Sigmoid colon (tissue), 7 donors: Measurements from ENCODE around the gene SRSF4. TPM values are rescaled to one million over a fixed set of nuclear protein-coding genes. Genes with fewer than 3 reads are reported as not detected.

Experiments used
- DNase-seq: peaks from one replicate; pipeline ENCODE4 v3.0.0-alpha.2; 2019
- H3K27ac ChIP-seq, 4 donors: fragments of 200-600 bp; sonication (generic); one replicate each; pipeline ENCODE4 v1.5.1; 2016 to 2019; ENCODE audit warnings: mild to moderate bottlenecking in 1 of 4
- H3K27me3 ChIP-seq, 3 donors: fragments of 200-600 bp; sonication (generic); one replicate each; pipeline ENCODE4 v1.5.1; 2019; ENCODE audit warnings: mild to moderate bottlenecking in 1 of 3
- H3K36me3 ChIP-seq, 4 donors: fragments of 200-600 bp; sonication (generic); one replicate each; pipeline ENCODE4 v1.5.1; 2016 to 2019
- H3K4me1 ChIP-seq, 4 donors: fragments of 200-600 bp; sonication (generic); one replicate each; pipeline ENCODE4 v1.5.1; 2017 to 2019
- H3K4me3 ChIP-seq, 4 donors: fragments of 200-600 bp; sonication (generic); one replicate each; pipeline ENCODE4 v1.5.1; 2017 to 2019; ENCODE audit warnings: mild to moderate bottlenecking in 2 of 4, moderate library complexity in 1 of 4
- H3K9me3 ChIP-seq, 4 donors: fragments of 200-600 bp in 3 of 4; sonication (generic) in 3 of 4; one replicate each; pipeline versions ENCODE4 v1.5.1 to v1.6.1; 2013 to 2019
- EP300 ChIP-seq, 4 donors: sonication (generic); formaldehyde crosslinking; IDR thresholded peaks; one replicate each; pipeline ENCODE4 v1.6.1; 2017; ENCODE audit warnings: antibody characterized with exemption in 4 of 4
- POLR2A ChIP-seq, 2 donors: fragments of 450-650 bp; IDR thresholded peaks; one replicate each; pipeline ENCODE4 v1.6.1; 2016; ENCODE audit warnings: antibody characterized with exemption in 2 of 2, mild to moderate bottlenecking in 2 of 2, moderate library complexity in 2 of 2
- POLR2AphosphoS5 ChIP-seq, 4 donors: sonication (generic); formaldehyde crosslinking; IDR thresholded peaks; one replicate each; pipeline ENCODE4 v1.6.1; 2017; ENCODE audit warnings: antibody characterized with exemption in 4 of 4
- WGBS, 2 donors: extraction: QIAGEN DNeasy Blood & Tissue Kit; methylation state at CpG; one replicate each; pipeline ENCODE4 v1.1.7; 2013; 5-methylcytosine and 5-hydroxymethylcytosine counted together
- intact Hi-C: fragments of 100-400 bp; cut with DNase I; formaldehyde crosslinking; loops from one replicate; pipeline ENCODE4 v1.15.1; 2023
- polyA plus RNA-seq, 3 donors: library from polyadenylated mRNA; stranded (reverse); fragments of 200-250 nt; gene quantifications; one replicate each; pipeline ENCODE4 v1.2.3, GENCODE V29; 2013
- total RNA-seq, 4 donors: library from RNA; depleted of rRNA; stranded (reverse); fragments of >200 nt; gene quantifications; one replicate each; pipeline ENCODE4 v1.1.0, GENCODE V29; 2016
- TF ChIP-seq, protein P1 (sequence below), 4 experiments: fragments of 450-650 bp in 3 of 4; fragments of 200-600 bp in 1 of 4; IDR thresholded peaks; one replicate each; pipeline ENCODE4 v1.5.1; 2016 to 2019; ENCODE audit warnings: antibody characterized with exemption in 4 of 4, mild to moderate bottlenecking in 3 of 4, moderate library complexity in 2 of 4
- donor health status: healthy with polysubstance abuse.
- donor health status: Bipolar disorder and iron deficiency.
- donor health status: healthy.

Gene SRSF4
- total RNA-seq (100 to 1,000 TPM in 2 of 4 donors, 10 to 100 TPM in 2; 80.3 to 110 (median 96.6) TPM), polyA plus RNA-seq (10 to 100 TPM; 41.4 to 72.2 (median 54.6) TPM)

- Histone ChIP-seq H3K9me3 (no peaks in the 10 kb centered on the region), H3K4me3 (peak within 1 kb of the TSS; percentile 80 to 97 (median 92)), H3K27ac (peak within 1 kb of the TSS; percentile 98 to 100 (median 99)), H3K27me3 (no peaks in the 10 kb centered on the region), H3K4me1 (peaks cover 0 to 49% (median 46%) of the 10 kb centered on the region in 4 donors), H3K36me3 (peaks cover 0 to 7% (median 0%) of the 10 kb centered on the region in 4 donors)
- TF ChIP-seq EP300 (IDR thresholded peaks at IDR 0.05) (no peak), POLR2A (IDR thresholded peaks at IDR 0.05) (peak; percentile 18 to 35), POLR2AphosphoS5 (IDR thresholded peaks at IDR 0.05) (peak; percentile 62 to 91 (median 82))
- TF ChIP-seq, protein P1, sequence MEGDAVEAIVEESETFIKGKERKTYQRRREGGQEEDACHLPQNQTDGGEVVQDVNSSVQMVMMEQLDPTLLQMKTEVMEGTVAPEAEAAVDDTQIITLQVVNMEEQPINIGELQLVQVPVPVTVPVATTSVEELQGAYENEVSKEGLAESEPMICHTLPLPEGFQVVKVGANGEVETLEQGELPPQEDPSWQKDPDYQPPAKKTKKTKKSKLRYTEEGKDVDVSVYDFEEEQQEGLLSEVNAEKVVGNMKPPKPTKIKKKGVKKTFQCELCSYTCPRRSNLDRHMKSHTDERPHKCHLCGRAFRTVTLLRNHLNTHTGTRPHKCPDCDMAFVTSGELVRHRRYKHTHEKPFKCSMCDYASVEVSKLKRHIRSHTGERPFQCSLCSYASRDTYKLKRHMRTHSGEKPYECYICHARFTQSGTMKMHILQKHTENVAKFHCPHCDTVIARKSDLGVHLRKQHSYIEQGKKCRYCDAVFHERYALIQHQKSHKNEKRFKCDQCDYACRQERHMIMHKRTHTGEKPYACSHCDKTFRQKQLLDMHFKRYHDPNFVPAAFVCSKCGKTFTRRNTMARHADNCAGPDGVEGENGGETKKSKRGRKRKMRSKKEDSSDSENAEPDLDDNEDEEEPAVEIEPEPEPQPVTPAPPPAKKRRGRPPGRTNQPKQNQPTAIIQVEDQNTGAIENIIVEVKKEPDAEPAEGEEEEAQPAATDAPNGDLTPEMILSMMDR (IDR thresholded peaks at IDR 0.05): peak in 3 of 4 experiments; percentile 50 to 66 (median 64)
- peak; percentile 100 for DNase-seq
- intact Hi-C loops: loop anchor here (1.0 to 10.0 kb wide), 4 partner anchors 21 to 537 kb away; partner anchors contain the start of genes RNU11, TAF12 and TMEM200B
- 0 to 1% methylated on average over 100 of the region's 100 CpGs for WGBS, 2 donors
These were observed at the start of gene SRSF4 for GRCh38 chr1:29181413-29182225. TSS of gene SRSF4 (minus strand) at chr1:29181900. CDS start at chr1:29181752, 148 bp downstream.

DNA sequence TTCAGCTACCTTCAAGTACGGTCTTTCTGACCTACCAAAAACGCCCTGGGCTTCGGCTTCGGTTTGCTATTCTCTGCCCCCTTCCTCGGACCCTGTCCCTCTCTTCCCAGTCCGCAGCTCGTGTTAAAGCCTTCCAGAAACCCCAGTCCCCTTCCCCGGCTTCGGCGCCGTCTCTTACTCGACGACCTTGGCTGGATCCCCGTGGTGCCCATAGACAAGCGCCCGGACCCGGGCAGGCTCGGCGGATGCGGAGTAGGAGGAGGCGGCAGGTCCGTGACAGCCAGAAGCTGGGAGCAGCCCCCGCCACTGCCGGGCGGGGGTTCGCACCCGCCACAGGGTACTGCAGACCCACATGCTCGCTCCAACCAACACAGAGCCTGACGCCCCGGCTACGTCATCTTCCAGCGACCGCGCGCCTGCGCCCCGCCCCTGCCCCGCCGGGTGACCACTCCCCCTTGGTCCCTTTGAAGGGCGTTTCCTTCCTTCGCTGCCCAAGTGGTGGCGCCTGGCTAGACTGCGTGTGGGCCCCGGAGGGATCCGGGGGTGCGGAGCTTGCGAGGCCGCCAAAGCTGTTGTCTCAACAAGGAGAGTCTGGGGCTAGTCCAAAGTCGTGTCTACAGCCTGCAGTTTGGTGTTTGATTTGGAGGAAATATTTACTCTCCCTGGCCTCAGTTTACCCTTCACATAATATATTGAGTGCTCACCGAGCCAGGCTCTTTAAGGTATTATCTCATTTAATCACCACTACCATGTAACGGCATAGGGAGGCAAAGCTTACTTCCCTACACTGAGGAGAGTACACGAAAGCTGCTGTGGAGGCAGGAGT, 49.1 kb upstream of the SRSF4 start, which contains the start of gene MECR:
MECR (minus strand) TSS at position 382 of the 826 bp plus-strand sequence; CDS start at position 354, 28 bp downstream.
- peaks cover 0 to under 1% (median 0%) of the 10 kb centered on the region in 4 donors for H3K36me3 ChIP-seq
- DNase-seq: peak; percentile 96
- peak within 1 kb of the TSS; percentile 68 to 77 (median 72) for H3K4me3 ChIP-seq
- intact Hi-C loops: no loop called here
- peaks cover 0 to 16% (median 12%) of the 10 kb centered on the region in 4 donors for H3K4me1 ChIP-seq
- no peaks in the 10 kb centered on the region for H3K27me3 ChIP-seq
- peak within 1 kb of the TSS; percentile 78 to 81 (median 78) for H3K27ac ChIP-seq
- 2 to 3% methylated on average over 52 of the region's 52 CpGs for WGBS, 2 donors
- no peaks in the 10 kb centered on the region for H3K9me3 ChIP-seq
- TF ChIP-seq, protein P1 (IDR thresholded peaks at IDR 0.05): no peak
- TF ChIP-seq POLR2A (IDR thresholded peaks at IDR 0.05) (peak; percentile 40 to 54), EP300 (IDR thresholded peaks at IDR 0.05) (peak in 1 of 4 donors; percentile 33), POLR2AphosphoS5 (IDR thresholded peaks at IDR 0.05) (peak; percentile 43 to 85 (median 79))

DNA sequence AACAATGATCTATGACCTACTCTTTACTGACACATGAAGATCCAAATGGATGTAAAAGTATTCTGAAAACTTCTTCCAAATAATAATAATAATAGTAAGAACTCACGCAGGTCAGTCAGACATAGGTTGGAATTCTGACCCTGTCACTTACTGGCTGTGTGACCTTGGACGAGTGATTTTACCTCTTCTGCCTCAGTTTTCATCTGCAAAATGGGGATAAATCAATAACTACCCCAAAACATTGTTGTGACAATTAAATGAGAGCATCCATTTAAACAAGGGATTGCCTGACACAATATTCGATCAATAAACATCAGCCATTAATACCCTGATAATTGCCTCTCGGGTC, 48.5 kb upstream of the SRSF4 start:
- Histone ChIP-seq H3K27me3 (no peaks in the 10 kb centered on the region), H3K36me3 (peaks cover 0 to 4% (median 0%) of the 10 kb centered on the region in 4 donors), H3K4me1 (peaks cover 0 to 16% (median 12%) of the 10 kb centered on the region in 4 donors), H3K9me3 (no peaks in the 10 kb centered on the region), H3K4me3 (peak overlapping the region; percentile 68 to 77 (median 72)), H3K27ac (peak overlapping the region; percentile 78 to 81 (median 78))
- TF ChIP-seq EP300 (IDR thresholded peaks at IDR 0.05) (no peak), POLR2A (IDR thresholded peaks at IDR 0.05) (no peak), POLR2AphosphoS5 (IDR thresholded peaks at IDR 0.05) (no peak)
- TF ChIP-seq, protein P1 (IDR thresholded peaks at IDR 0.05): no peak
- DNase-seq: no peak
- WGBS, 2 donors: 6 to 7% methylated on average over 4 of the region's 4 CpGs
- intact Hi-C loops: no loop called here

- H3K36me3 ChIP-seq: peaks cover 0 to 18% (median 3%) of the 10 kb centered on the region in 4 donors
- no peaks in the 10 kb centered on the region for H3K9me3 ChIP-seq
- intact Hi-C loops: no loop called here
- no peak for TF ChIP-seq POLR2A (IDR thresholded peaks at IDR 0.05)
- TF ChIP-seq, protein P1 (IDR thresholded peaks at IDR 0.05): no peak
- TF ChIP-seq POLR2AphosphoS5 (IDR thresholded peaks at IDR 0.05): no peak
- TF ChIP-seq EP300 (IDR thresholded peaks at IDR 0.05): no peak
- 88 to 91% methylated on average over 5 of the region's 5 CpGs for WGBS, 2 donors
- no peak for DNase-seq
- no peaks in the 10 kb centered on the region for H3K27me3 ChIP-seq
- H3K4me1 ChIP-seq: peaks cover 0 to 16% (median 12%) of the 10 kb centered on the region in 4 donors
- no peak overlapping the region for H3K27ac ChIP-seq
- no peak overlapping the region for H3K4me3 ChIP-seq
These were observed 45.8 kb upstream of the SRSF4 start for GRCh38 chr1:29227511-29227910.
